Gastroesophageal sphincter (tissue), 4 donors: Measurements from ENCODE around the gene NEUROG3. TPM values are rescaled to one million over a fixed set of nuclear protein-coding genes. Genes with fewer than 3 reads are reported as not detected.

Experiments
- ATAC-seq: fragments of 150-250 bp; one replicate; pipeline ENCODE4 v1.9.1; 2016; ENCODE audit warnings: mild to moderate bottlenecking, moderate library complexity
- H3K27ac ChIP-seq, 4 donors: fragments of 200-600 bp; sonication (generic) in 3 of 4; 1 replicate in 3 of 4; 2 replicates in 1 of 4; pipeline ENCODE4 v1.5.1; 2016 to 2019
- H3K27me3 ChIP-seq: fragments of 200-600 bp; sonication (generic); one replicate; pipeline ENCODE4 v1.5.1; 2019
- H3K36me3 ChIP-seq, 2 donors: fragments of 200-600 bp; sonication (generic); one replicate each; pipeline ENCODE4 v1.5.1; 2019; ENCODE audit warnings: control low read depth in 1 of 2
- H3K4me1 ChIP-seq, 3 donors: fragments of 200-600 bp; sonication (generic); 1 replicate in 2 of 3; 2 replicates in 1 of 3; pipeline ENCODE4 v1.5.1; 2016 to 2019; ENCODE audit warnings: control low read depth in 2 of 3
- H3K4me3 ChIP-seq, 2 donors: fragments of 200-600 bp; sonication (generic); one replicate each; pipeline ENCODE4 v1.5.1; 2019; ENCODE audit warnings: mild to moderate bottlenecking in 1 of 2, moderate library complexity in 1 of 2
- H3K9me3 ChIP-seq, 3 donors: fragments of 200-600 bp; sonication (generic); one replicate each; pipeline ENCODE4 v1.5.1; 2017 to 2019; ENCODE audit warnings: control low read depth in 2 of 3
- CTCF ChIP-seq, 4 experiments: fragments of 200-600 bp in 2 of 4; fragments of 450-650 bp in 2 of 4; sonication (generic) in 1 of 4; IDR thresholded peaks; one replicate each; pipeline ENCODE4 v1.5.1; 2017 to 2019; ENCODE audit warnings: antibody characterized with exemption in 4 of 4, mild to moderate bottlenecking in 2 of 4, moderate library complexity in 2 of 4
- EP300 ChIP-seq: sonication (generic); formaldehyde crosslinking; IDR thresholded peaks from one replicate; pipeline ENCODE4 v1.6.1; 2017; ENCODE audit warnings: antibody characterized with exemption, mild to moderate bottlenecking
- POLR2A ChIP-seq, 2 donors: fragments of 450-650 bp; IDR thresholded peaks; one replicate each; pipeline ENCODE4 v1.6.1; 2017; ENCODE audit warnings: antibody characterized with exemption in 2 of 2, mild to moderate bottlenecking in 2 of 2, moderate library complexity in 1 of 2
- POLR2AphosphoS5 ChIP-seq: sonication (generic); formaldehyde crosslinking; IDR thresholded peaks from one replicate; pipeline ENCODE4 v1.6.1; 2017; ENCODE audit warnings: antibody characterized with exemption
- WGBS, 2 donors: methylation state at CpG; one replicate each; pipeline ENCODE4 v1.1.5; 2018; ENCODE audit warnings: low coverage in 1 of 2; 5-methylcytosine and 5-hydroxymethylcytosine counted together
- total RNA-seq, 4 donors: library from RNA; depleted of rRNA; stranded (reverse); fragments of >200 nt; gene quantifications; one replicate each; pipeline ENCODE4 v1.1.0, GENCODE V29; 2016

NEUROG3 gene
- total RNA-seq, 4 donors from 2014 or later, result 0.54 TPM; not detected in 3

- Histone ChIP-seq H3K9me3 (peaks cover 0 to 19% (median 0%) of the 10 kb centered on the region in 3 donors), H3K36me3 (no peaks in the 10 kb centered on the region), H3K27ac (no peak overlapping the region), H3K27me3 (no peaks in the 10 kb centered on the region), H3K4me3 (no peak overlapping the region), H3K4me1 (no peaks in the 10 kb centered on the region)
- no peak for TF ChIP-seq POLR2AphosphoS5
- no peak for ATAC-seq
- 75% methylated on average over 1 of the region's 1 CpG; no CpG with 5 or more reads in 1 of the 2 donors for WGBS, 2 donors
Observed at GRCh38 chr10:69614130-69614529, 40.9 kb upstream of the NEUROG3 start.

- H3K4me3 ChIP-seq, result no peak overlapping the region
- ATAC-seq, result no peak
- H3K9me3 ChIP-seq, result peaks cover 0 to 27% (median 0%) of the 10 kb centered on the region in 3 donors
- no peaks in the 10 kb centered on the region for H3K27me3 ChIP-seq
- no peaks in the 10 kb centered on the region for H3K36me3 ChIP-seq
- TF ChIP-seq CTCF (IDR thresholded peaks at IDR 0.05), result no peak
- TF ChIP-seq POLR2A (IDR thresholded peaks at IDR 0.05), result no peak
- TF ChIP-seq POLR2AphosphoS5, result no peak
- no peak for TF ChIP-seq EP300
- H3K27ac ChIP-seq, result no peak overlapping the region
- no peaks in the 10 kb centered on the region for H3K4me1 ChIP-seq
Observed at GRCh38 chr10:69612760-69613159, 39.5 kb upstream of the NEUROG3 start.

- peaks cover 0 to 27% (median 0%) of the 10 kb centered on the region in 3 donors for H3K9me3 ChIP-seq
- H3K27ac ChIP-seq, result no peak overlapping the region
- H3K36me3 ChIP-seq, result no peaks in the 10 kb centered on the region
- 0 to 43% methylated on average over 1 of the region's 1 CpG for WGBS, 2 donors
- no peak overlapping the region for H3K4me3 ChIP-seq
- TF ChIP-seq EP300 (no peak), CTCF (IDR thresholded peaks at IDR 0.05) (no peak), POLR2AphosphoS5 (no peak), POLR2A (IDR thresholded peaks at IDR 0.05) (no peak)
- H3K27me3 ChIP-seq, result peaks cover 15% of the 10 kb centered on the region
- ATAC-seq, result no peak
- no peaks in the 10 kb centered on the region for H3K4me1 ChIP-seq
Observed at GRCh38 chr10:69609077-69609476, 35.9 kb upstream of the NEUROG3 start.

GRCh38 chr10:69600761-69601330, 27.6 kb upstream of the NEUROG3 start:
- Histone ChIP-seq H3K4me1 (no peaks in the 10 kb centered on the region), H3K27ac (no peak overlapping the region), H3K9me3 (peaks cover 0 to 9% (median 0%) of the 10 kb centered on the region in 3 donors), H3K36me3 (no peaks in the 10 kb centered on the region), H3K4me3 (no peak overlapping the region), H3K27me3 (peaks cover 53% of the 10 kb centered on the region)
- TF ChIP-seq POLR2AphosphoS5 (no peak), CTCF (IDR thresholded peaks at IDR 0.05) (no peak), POLR2A (IDR thresholded peaks at IDR 0.05) (no peak), EP300 (no peak)
- 83 to 90% methylated on average over 2 to 5 of the region's 5 CpGs for WGBS, 2 donors
- no peak for ATAC-seq

- 4 to 19% methylated on average over 2 to 3 of the region's 3 CpGs for WGBS, 2 donors
- Histone ChIP-seq H3K36me3 (no peaks in the 10 kb centered on the region), H3K27ac (no peak overlapping the region), H3K27me3 (no peaks in the 10 kb centered on the region), H3K4me1 (no peaks in the 10 kb centered on the region), H3K9me3 (no peaks in the 10 kb centered on the region), H3K4me3 (no peak overlapping the region)
- TF ChIP-seq EP300, result no peak
- TF ChIP-seq POLR2A (IDR thresholded peaks at IDR 0.05), result no peak
- ATAC-seq, result no peak
Observed at GRCh38 chr10:69588358-69588757, 15.1 kb upstream of the NEUROG3 start.

GRCh38 chr10:69584624-69585023, 11.4 kb upstream of the NEUROG3 start:
- no peaks in the 10 kb centered on the region for H3K4me1 ChIP-seq
- H3K9me3 ChIP-seq, result no peaks in the 10 kb centered on the region
- ATAC-seq, result no peak
- peaks cover 24% of the 10 kb centered on the region for H3K27me3 ChIP-seq
- H3K4me3 ChIP-seq, result no peak overlapping the region
- no peaks in the 10 kb centered on the region for H3K36me3 ChIP-seq
- TF ChIP-seq POLR2A (IDR thresholded peaks at IDR 0.05) (no peak), EP300 (no peak), CTCF (IDR thresholded peaks at IDR 0.05) (no peak), POLR2AphosphoS5 (no peak)
- 75 to 89% methylated on average over 2 to 3 of the region's 3 CpGs for WGBS, 2 donors
- no peak overlapping the region for H3K27ac ChIP-seq
